Liver (tissue), 9 donors: ENCODE data around the gene PPP2R2B. TPM values are rescaled to one million over a fixed set of nuclear protein-coding genes. Genes with fewer than 3 reads are reported as not detected.

Experiments
- DNase-seq: peaks from one replicate; pipeline ENCODE4 v3.0.0-alpha.2; 2017; ENCODE audit warnings: low spot score
- H3K27ac ChIP-seq, 2 donors: one replicate each; pipeline ENCODE4 v1.7.0; 2013; ENCODE audit warnings: inconsistent platforms in 2 of 2, low read length in 2 of 2, control low read depth in 1 of 2, low read depth in 1 of 2, mild to moderate bottlenecking in 1 of 2
- H3K27me3 ChIP-seq, 4 donors: one replicate each; pipeline versions ENCODE4 v1.6.1 to v1.7.0; 2013; ENCODE audit warnings: low read length in 3 of 4, inconsistent platforms in 1 of 4, mild to moderate bottlenecking in 1 of 4, moderate library complexity in 1 of 4; ENCODE audit not compliant: control insufficient read depth in 4 of 4, insufficient read depth in 4 of 4
- H3K36me3 ChIP-seq, 4 donors: one replicate each; pipeline versions ENCODE4 v1.6.1 to v1.7.0; 2013; ENCODE audit warnings: low read length in 3 of 4, mild to moderate bottlenecking in 3 of 4, low read depth in 1 of 4, moderate library complexity in 1 of 4; ENCODE audit not compliant: control insufficient read depth in 4 of 4, insufficient read depth in 3 of 4
- H3K4me1 ChIP-seq, 4 donors: one replicate each; pipeline versions ENCODE4 v1.6.1 to v1.7.0; 2013; ENCODE audit warnings: low read length in 3 of 4, mild to moderate bottlenecking in 3 of 4, moderate library complexity in 1 of 4; ENCODE audit not compliant: control insufficient read depth in 4 of 4, insufficient read depth in 4 of 4
- H3K4me3 ChIP-seq, 3 donors: one replicate each; pipeline versions ENCODE4 v1.6.1 to v1.7.0; 2013; ENCODE audit warnings: low read length in 3 of 3, control low read depth in 1 of 3, low read depth in 1 of 3, mild to moderate bottlenecking in 1 of 3
- H3K9ac ChIP-seq, 2 donors: one replicate each; pipeline ENCODE4 v1.7.0; 2013; ENCODE audit warnings: low read length in 2 of 2, mild to moderate bottlenecking in 2 of 2, moderate library complexity in 2 of 2, control low read depth in 1 of 2, low read depth in 1 of 2
- H3K9me3 ChIP-seq, 4 donors: one replicate each; pipeline versions ENCODE4 v1.6.1 to v1.7.0; 2013; ENCODE audit warnings: low read length in 3 of 4; ENCODE audit not compliant: control insufficient read depth in 4 of 4
- EGR1 ChIP-seq, 2 donors: IDR thresholded peaks; 2 replicates each; pipeline ENCODE4 v1.6.1; 2016 to 2018; ENCODE audit warnings: antibody characterized with exemption in 2 of 2, low read depth in 2 of 2
- FOXA1 ChIP-seq: IDR thresholded peaks from 2 replicates; pipeline ENCODE4 v1.6.1; 2016; ENCODE audit warnings: antibody characterized with exemption
- GABPA ChIP-seq, 2 donors: IDR thresholded peaks in 1 of 2; conservative IDR thresholded peaks in 1 of 2; 2 replicates each; pipeline ENCODE4 v1.6.1; 2016; ENCODE audit warnings: antibody characterized with exemption in 2 of 2, mild to moderate bottlenecking in 1 of 2, moderate library complexity in 1 of 2
- HNF4A ChIP-seq, 2 donors: conservative IDR thresholded peaks; 2 replicates each; pipeline ENCODE4 v1.6.1; 2016; ENCODE audit warnings: antibody characterized with exemption in 2 of 2, mild to moderate bottlenecking in 2 of 2
- HNF4G ChIP-seq: IDR thresholded peaks from 2 replicates; pipeline ENCODE4 v1.6.1; 2016; ENCODE audit warnings: antibody characterized with exemption
- NR2F2 ChIP-seq: IDR thresholded peaks from 2 replicates; pipeline ENCODE4 v1.6.1; 2016; ENCODE audit warnings: antibody characterized with exemption
- RAD21 ChIP-seq, 2 donors: IDR thresholded peaks; 2 replicates each; pipeline ENCODE4 v1.6.1; 2016; ENCODE audit warnings: antibody characterized with exemption in 2 of 2, mild to moderate bottlenecking in 2 of 2
- RXRA ChIP-seq, 2 donors: IDR thresholded peaks; 2 replicates each; pipeline ENCODE4 v1.6.1; 2017 to 2018; ENCODE audit warnings: antibody characterized with exemption in 2 of 2, mild to moderate bottlenecking in 1 of 2
- SP1 ChIP-seq: IDR thresholded peaks from 2 replicates; pipeline ENCODE4 v1.6.1; 2018; ENCODE audit warnings: antibody characterized with exemption, mild to moderate bottlenecking
- TAF1 ChIP-seq: conservative IDR thresholded peaks from 2 replicates; pipeline ENCODE4 v1.6.1; 2016; ENCODE audit warnings: antibody characterized with exemption, mild to moderate bottlenecking
- YY1 ChIP-seq: IDR thresholded peaks from 2 replicates; pipeline ENCODE4 v1.6.1; 2016; ENCODE audit warnings: antibody characterized with exemption, mild to moderate bottlenecking
- WGBS: extraction: QIAGEN DNeasy Blood & Tissue Kit; methylation state at CpG from one replicate; pipeline ENCODE4 v1.1.7; 2013; 5-methylcytosine and 5-hydroxymethylcytosine counted together
- polyA plus RNA-seq, 2 donors: library from polyadenylated mRNA; stranded (reverse) in 1 of 2; unstranded in 1 of 2; fragments of 200-250 nt in 1 of 2; fragments of >200 nt in 1 of 2; fragmentation: Nextera tagmentation in 1 of 2; extraction: Ambion mirVana in 1 of 2; gene quantifications; one replicate each; pipeline versions ENCODE4 v1.2.1 to v1.2.3, GENCODE V29; 2013 to 2015
- total RNA-seq, 2 donors: library from RNA; depleted of rRNA; stranded (reverse); fragments of >200 nt; gene quantifications; one replicate each; pipeline ENCODE4 v1.2.3, GENCODE V29; 2014
- TF ChIP-seq, protein P1 (sequence below): IDR thresholded peaks from 2 replicates; pipeline ENCODE4 v1.6.1; 2016; ENCODE audit warnings: antibody characterized with exemption, mild to moderate bottlenecking
- TF ChIP-seq, protein P2 (sequence below): IDR thresholded peaks from 2 replicates; pipeline ENCODE4 v1.6.1; 2016; ENCODE audit warnings: antibody characterized with exemption
- TF ChIP-seq, protein P3 (sequence below): fragments of 150-350 bp; IDR thresholded peaks from 2 replicates; pipeline ENCODE4 v1.5.1; 2017; ENCODE audit warnings: improper control_type of control experiment, low read depth, low read length; ENCODE audit not compliant: missing input control
- TF ChIP-seq, protein P4 (sequence below): IDR thresholded peaks from 2 replicates; pipeline ENCODE4 v1.6.1; 2016; ENCODE audit warnings: antibody characterized with exemption
- TF ChIP-seq, protein P5 (sequence below): IDR thresholded peaks from 2 replicates; pipeline ENCODE4 v1.6.1; 2016; ENCODE audit warnings: antibody characterized with exemption
- donor health status: healthy.
- donor health status: healthy.
- donor health status: healthy.
- donor health status: healthy.
- donor health status: healthy.

The PPP2R2B gene
- total and polyA plus RNA-seq, 4 donors: 0.15 to 6.3 (median 0.40) TPM

DNA sequence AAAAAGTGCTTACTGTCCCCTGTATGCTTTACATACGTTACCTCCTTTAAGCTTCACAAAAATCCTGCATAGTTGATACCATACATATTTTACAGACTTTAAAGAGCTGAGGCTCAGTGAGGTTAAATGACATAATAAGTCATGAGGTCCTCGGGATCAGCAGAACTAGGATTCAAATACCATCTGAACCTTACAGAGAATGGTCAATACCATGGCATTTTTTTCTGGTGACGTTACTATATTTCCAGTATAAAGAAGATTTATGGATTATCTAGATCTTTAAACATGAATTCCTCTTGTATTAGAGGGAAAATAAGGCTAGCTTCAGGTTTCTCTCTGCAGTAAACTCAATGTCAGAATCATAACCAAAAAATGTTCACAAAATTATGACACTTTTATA, 208.9 kb downstream of the PPP2R2B start:
- Histone ChIP-seq H3K27me3 (no peaks in the 10 kb centered on the region), H3K9ac (no peak overlapping the region), H3K4me3 (no peak overlapping the region), H3K27ac (no peak overlapping the region), H3K4me1 (no peaks in the 10 kb centered on the region), H3K9me3 (no peaks in the 10 kb centered on the region), H3K36me3 (no peaks in the 10 kb centered on the region)
- 81% methylated on average over 3 of the region's 3 CpGs for WGBS
- TF ChIP-seq HNF4A (conservative IDR thresholded peaks at IDR 0.05): no peak
- TF ChIP-seq, protein P1, sequence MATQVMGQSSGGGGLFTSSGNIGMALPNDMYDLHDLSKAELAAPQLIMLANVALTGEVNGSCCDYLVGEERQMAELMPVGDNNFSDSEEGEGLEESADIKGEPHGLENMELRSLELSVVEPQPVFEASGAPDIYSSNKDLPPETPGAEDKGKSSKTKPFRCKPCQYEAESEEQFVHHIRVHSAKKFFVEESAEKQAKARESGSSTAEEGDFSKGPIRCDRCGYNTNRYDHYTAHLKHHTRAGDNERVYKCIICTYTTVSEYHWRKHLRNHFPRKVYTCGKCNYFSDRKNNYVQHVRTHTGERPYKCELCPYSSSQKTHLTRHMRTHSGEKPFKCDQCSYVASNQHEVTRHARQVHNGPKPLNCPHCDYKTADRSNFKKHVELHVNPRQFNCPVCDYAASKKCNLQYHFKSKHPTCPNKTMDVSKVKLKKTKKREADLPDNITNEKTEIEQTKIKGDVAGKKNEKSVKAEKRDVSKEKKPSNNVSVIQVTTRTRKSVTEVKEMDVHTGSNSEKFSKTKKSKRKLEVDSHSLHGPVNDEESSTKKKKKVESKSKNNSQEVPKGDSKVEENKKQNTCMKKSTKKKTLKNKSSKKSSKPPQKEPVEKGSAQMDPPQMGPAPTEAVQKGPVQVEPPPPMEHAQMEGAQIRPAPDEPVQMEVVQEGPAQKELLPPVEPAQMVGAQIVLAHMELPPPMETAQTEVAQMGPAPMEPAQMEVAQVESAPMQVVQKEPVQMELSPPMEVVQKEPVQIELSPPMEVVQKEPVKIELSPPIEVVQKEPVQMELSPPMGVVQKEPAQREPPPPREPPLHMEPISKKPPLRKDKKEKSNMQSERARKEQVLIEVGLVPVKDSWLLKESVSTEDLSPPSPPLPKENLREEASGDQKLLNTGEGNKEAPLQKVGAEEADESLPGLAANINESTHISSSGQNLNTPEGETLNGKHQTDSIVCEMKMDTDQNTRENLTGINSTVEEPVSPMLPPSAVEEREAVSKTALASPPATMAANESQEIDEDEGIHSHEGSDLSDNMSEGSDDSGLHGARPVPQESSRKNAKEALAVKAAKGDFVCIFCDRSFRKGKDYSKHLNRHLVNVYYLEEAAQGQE: no peak
- DNase-seq: no peak

DNA sequence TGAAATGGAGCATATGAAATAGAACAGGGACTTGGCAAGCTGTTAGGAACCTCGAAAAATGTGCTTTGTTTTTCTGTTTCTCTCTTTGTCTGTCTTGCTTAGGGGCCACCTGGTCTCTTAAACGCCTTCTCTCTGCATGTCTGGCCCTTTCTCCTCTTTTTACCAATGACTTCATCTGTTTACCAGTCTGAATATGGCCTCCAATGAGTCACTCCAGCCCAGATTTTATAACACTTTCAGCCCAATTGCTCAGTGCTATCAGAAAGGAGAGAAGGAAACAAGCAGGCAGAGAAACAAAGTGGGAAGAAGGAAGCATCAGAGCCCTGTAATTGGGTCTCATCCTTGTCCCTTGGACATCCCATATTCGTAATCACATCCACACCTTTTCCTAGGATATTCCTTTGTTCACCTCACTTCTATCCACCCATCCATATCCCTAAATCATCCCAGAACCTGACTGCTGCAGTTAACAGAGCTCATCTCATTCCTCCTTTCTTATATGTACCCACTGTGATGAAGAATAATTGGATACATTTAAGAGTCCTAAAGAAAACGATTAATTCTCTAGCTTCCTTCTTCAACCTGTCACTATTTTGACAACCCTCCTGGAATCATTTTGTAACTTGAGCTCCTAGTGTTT, 210.8 kb downstream of the PPP2R2B start:
- Histone ChIP-seq H3K9me3 (no peaks in the 10 kb centered on the region), H3K4me1 (no peaks in the 10 kb centered on the region), H3K4me3 (no peak overlapping the region), H3K9ac (no peak overlapping the region), H3K36me3 (no peaks in the 10 kb centered on the region), H3K27me3 (no peaks in the 10 kb centered on the region), H3K27ac (no peak overlapping the region)
- 68% methylated on average over 4 of the region's 4 CpGs for WGBS
- no peak for DNase-seq
- TF ChIP-seq HNF4G (no peak), NR2F2 (no peak), EGR1 (IDR thresholded peaks at IDR 0.05; ENCODE audit: low read depth in 2 of 2) (no peak), RXRA (IDR thresholded peaks at IDR 0.05) (no peak), HNF4A (conservative IDR thresholded peaks at IDR 0.05) (no peak), SP1 (no peak), FOXA1 (no peak), RAD21 (IDR thresholded peaks at IDR 0.05) (no peak), YY1 (no peak), TAF1 (no peak), GABPA (IDR thresholded peaks at IDR 0.05 in 1 of 2, conservative IDR thresholded peaks at IDR 0.05 in 1 of 2) (no peak)
- TF ChIP-seq, protein P2, sequence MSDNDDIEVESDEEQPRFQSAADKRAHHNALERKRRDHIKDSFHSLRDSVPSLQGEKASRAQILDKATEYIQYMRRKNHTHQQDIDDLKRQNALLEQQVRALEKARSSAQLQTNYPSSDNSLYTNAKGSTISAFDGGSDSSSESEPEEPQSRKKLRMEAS: no peak
- TF ChIP-seq, protein P1: no peak
- TF ChIP-seq, protein P3, sequence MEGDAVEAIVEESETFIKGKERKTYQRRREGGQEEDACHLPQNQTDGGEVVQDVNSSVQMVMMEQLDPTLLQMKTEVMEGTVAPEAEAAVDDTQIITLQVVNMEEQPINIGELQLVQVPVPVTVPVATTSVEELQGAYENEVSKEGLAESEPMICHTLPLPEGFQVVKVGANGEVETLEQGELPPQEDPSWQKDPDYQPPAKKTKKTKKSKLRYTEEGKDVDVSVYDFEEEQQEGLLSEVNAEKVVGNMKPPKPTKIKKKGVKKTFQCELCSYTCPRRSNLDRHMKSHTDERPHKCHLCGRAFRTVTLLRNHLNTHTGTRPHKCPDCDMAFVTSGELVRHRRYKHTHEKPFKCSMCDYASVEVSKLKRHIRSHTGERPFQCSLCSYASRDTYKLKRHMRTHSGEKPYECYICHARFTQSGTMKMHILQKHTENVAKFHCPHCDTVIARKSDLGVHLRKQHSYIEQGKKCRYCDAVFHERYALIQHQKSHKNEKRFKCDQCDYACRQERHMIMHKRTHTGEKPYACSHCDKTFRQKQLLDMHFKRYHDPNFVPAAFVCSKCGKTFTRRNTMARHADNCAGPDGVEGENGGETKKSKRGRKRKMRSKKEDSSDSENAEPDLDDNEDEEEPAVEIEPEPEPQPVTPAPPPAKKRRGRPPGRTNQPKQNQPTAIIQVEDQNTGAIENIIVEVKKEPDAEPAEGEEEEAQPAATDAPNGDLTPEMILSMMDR: no peak
- TF ChIP-seq, protein P4, sequence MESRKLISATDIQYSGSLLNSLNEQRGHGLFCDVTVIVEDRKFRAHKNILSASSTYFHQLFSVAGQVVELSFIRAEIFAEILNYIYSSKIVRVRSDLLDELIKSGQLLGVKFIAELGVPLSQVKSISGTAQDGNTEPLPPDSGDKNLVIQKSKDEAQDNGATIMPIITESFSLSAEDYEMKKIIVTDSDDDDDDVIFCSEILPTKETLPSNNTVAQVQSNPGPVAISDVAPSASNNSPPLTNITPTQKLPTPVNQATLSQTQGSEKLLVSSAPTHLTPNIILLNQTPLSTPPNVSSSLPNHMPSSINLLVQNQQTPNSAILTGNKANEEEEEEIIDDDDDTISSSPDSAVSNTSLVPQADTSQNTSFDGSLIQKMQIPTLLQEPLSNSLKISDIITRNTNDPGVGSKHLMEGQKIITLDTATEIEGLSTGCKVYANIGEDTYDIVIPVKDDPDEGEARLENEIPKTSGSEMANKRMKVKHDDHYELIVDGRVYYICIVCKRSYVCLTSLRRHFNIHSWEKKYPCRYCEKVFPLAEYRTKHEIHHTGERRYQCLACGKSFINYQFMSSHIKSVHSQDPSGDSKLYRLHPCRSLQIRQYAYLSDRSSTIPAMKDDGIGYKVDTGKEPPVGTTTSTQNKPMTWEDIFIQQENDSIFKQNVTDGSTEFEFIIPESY: no peak
- TF ChIP-seq, protein P5, sequence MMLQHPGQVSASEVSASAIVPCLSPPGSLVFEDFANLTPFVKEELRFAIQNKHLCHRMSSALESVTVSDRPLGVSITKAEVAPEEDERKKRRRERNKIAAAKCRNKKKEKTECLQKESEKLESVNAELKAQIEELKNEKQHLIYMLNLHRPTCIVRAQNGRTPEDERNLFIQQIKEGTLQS: no peak
